Muscle layer of colon (tissue), 2 donors: ENCODE results near the gene KRT6A.
"Not testable (repeated sequence)": the region's sequence is repeated elsewhere in the genome, so short reads cannot be mapped to it uniquely, and the experiment has no call there.

Source experiments
- H3K27ac ChIP-seq: one replicate; pipeline ENCODE4 v1.7.0; 2013; ENCODE audit warnings: low read depth, mild to moderate bottlenecking, low read length, moderate library complexity
- H3K27me3 ChIP-seq, 2 donors: one replicate each; pipeline ENCODE4 v1.7.0; 2013; ENCODE audit warnings: low read length in 2 of 2, mild to moderate bottlenecking in 2 of 2; ENCODE audit not compliant: insufficient read depth in 2 of 2, control insufficient read depth in 1 of 2
- H3K36me3 ChIP-seq: one replicate; pipeline ENCODE4 v1.7.0; 2013; ENCODE audit warnings: mild to moderate bottlenecking, low read length; ENCODE audit not compliant: insufficient read depth
- H3K4me1 ChIP-seq: one replicate; pipeline ENCODE4 v1.7.0; 2013; ENCODE audit warnings: mild to moderate bottlenecking, low read length; ENCODE audit not compliant: insufficient read depth
- H3K4me3 ChIP-seq, 2 donors: one replicate each; pipeline ENCODE4 v1.7.0; 2013; ENCODE audit warnings: low read length in 2 of 2, low read depth in 1 of 2, mild to moderate bottlenecking in 1 of 2, moderate library complexity in 1 of 2
- H3K9ac ChIP-seq: one replicate; pipeline ENCODE4 v1.7.0; 2013; ENCODE audit warnings: low read length
- H3K9me3 ChIP-seq: one replicate; pipeline ENCODE4 v1.7.0; 2013; ENCODE audit warnings: mild to moderate bottlenecking, low read length
- donor health status: abdominal sarcoma.
- donor health status: Adenocarcinoma of cecum.

KRT6A gene

DNA sequence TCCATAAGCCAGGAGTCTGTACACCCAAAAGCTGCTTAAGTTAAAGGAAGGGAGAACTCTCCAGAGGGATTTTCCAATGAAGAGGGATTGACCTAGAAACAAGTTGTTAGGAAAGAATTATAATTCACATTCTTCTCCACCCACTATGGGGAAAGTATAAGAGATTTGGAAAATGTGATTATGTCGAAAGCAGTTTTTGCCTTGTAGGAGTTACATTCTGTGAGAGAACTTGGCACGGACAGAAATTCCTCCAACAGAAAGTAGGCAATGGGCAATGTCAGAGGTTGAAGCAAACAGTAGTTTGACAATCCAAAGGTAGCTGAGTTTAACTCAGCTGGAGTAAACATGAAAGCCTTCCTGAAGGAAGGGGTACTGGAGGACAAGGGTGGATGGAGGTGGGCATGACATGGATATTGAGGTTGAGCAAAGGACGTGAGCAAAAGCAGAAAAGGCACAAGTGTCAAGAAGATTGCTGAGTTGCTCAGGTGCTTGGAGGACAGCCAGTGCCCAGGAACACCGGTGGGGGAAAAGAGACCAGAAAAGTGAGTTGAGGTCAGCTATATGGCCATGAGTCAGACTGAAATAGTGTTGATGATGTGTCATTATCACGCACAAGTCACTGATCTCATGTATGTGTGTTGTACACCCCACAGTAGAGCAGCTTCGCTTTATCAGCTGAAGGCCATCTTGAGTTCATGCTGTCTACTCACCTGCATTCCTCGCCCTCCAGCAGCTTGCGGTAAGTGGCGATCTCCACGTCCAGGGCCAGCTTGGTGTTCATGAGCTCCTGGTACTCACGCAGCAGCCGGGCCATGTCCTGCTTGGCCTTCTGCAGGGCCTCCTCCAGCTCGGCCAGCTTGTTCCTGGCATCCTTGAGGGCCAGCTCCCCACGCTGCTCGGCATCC lies 23.1 kb upstream of the KRT6A start:
- H3K4me1 ChIP-seq: peaks cover 13% of the 10 kb centered on the region
- no peaks in the 10 kb centered on the region for H3K36me3 ChIP-seq
- no peak overlapping the region for H3K9ac ChIP-seq
- H3K27me3 ChIP-seq: no peaks in the 10 kb centered on the region
- H3K9me3 ChIP-seq: no peaks in the 10 kb centered on the region
- H3K27ac ChIP-seq: no peak overlapping the region
- H3K4me3 ChIP-seq: no peak overlapping the region

DNA sequence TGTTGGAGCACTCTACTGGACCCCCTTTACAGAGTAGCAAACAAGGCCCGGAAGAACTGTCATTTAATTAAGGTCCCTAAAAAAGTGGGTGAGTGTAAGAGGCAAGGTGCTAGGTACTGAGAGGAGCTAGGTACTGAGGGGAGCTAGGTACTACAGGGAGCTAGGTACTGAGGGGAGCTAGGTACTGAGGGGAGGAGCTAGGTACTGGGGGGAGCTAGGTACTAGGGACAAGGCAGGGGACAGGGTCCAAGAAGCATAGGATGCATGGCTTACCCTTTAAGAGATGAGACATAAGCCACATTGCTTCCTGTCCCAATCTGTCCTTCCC lies 22.2 kb upstream of the KRT6A start:
- H3K9me3 ChIP-seq: no peaks in the 10 kb centered on the region
- no peak overlapping the region for H3K4me3 ChIP-seq
- no peaks in the 10 kb centered on the region for H3K27me3 ChIP-seq
- H3K27ac ChIP-seq: no peak overlapping the region
- no peak overlapping the region for H3K9ac ChIP-seq
- H3K4me1 ChIP-seq: peaks cover 6% of the 10 kb centered on the region
- no peaks in the 10 kb centered on the region for H3K36me3 ChIP-seq

- no peaks in the 10 kb centered on the region for H3K27me3 ChIP-seq
- no peak overlapping the region for H3K27ac ChIP-seq
- H3K4me3 ChIP-seq: no peak overlapping the region
- peaks cover 6% of the 10 kb centered on the region for H3K4me1 ChIP-seq
- no peak overlapping the region for H3K9ac ChIP-seq
- H3K36me3 ChIP-seq: no peaks in the 10 kb centered on the region
- H3K9me3 ChIP-seq: no peaks in the 10 kb centered on the region
Observed at GRCh38 chr12:52514471-52515318, 21.6 kb upstream of the KRT6A start.

- H3K9me3 ChIP-seq: no peaks in the 10 kb centered on the region
- no peak overlapping the region for H3K9ac ChIP-seq
- H3K4me3 ChIP-seq: no peak overlapping the region
- H3K27ac ChIP-seq: no peak overlapping the region
- H3K4me1 ChIP-seq: peaks cover 6% of the 10 kb centered on the region
- no peaks in the 10 kb centered on the region for H3K36me3 ChIP-seq
- H3K27me3 ChIP-seq: no peaks in the 10 kb centered on the region
Observed at GRCh38 chr12:52513736-52514135, 20.7 kb upstream of the KRT6A start.

GRCh38 chr12:52508211-52508610 lies 15.2 kb upstream of the KRT6A start:
- no peaks in the 10 kb centered on the region for H3K4me1 ChIP-seq
- H3K4me3 ChIP-seq: no peak overlapping the region
- no peaks in the 10 kb centered on the region for H3K27me3 ChIP-seq
- no peak overlapping the region for H3K27ac ChIP-seq
- no peak overlapping the region for H3K9ac ChIP-seq
- H3K36me3 ChIP-seq: no peaks in the 10 kb centered on the region
- H3K9me3 ChIP-seq: no peaks in the 10 kb centered on the region

DNA sequence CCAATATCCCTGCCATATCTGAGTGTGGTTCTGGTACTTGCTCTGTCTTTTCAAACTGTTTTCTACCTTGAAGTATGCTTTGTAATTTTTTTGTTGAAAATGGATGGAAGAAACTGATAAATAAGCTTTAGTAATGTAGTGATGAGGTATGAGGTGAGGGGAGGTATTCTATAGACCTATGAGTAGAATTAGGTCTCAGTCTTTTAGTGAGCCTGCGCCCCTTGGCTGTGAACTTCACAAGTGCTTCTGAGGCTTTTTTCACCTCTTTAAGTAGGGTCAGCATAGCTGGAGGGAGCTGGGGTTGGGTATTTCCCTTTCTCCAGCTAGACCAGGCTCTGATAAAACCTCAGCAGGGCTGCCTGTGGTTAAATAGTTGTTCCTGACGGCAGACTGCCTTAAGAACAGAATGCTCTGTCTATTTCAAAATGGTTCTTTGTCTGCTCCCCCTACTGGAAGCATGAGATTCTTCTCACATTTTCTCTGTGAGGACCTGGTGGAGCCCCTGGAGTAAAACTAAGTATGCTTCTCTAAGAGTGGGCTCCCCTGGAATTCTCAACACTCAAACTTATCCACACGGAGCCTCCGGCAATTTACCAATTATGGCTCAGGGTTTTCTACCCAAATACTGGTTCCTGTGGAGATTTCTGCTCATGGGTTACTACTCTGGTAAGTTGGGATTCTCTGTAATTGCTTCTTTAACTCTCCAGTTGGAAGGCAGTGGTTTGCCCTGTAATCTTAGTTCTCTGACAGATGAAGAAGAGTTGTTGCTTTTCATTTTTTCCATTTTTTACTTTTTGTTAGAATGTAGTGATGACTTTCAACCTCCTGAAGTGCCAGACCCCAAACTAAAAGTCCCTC lies 14.0 kb upstream of the KRT6A start:
- H3K4me1 ChIP-seq: no peaks in the 10 kb centered on the region
- no peaks in the 10 kb centered on the region for H3K36me3 ChIP-seq
- no peak overlapping the region for H3K9ac ChIP-seq
- no peaks in the 10 kb centered on the region for H3K27me3 ChIP-seq
- H3K9me3 ChIP-seq: no peaks in the 10 kb centered on the region
- H3K4me3 ChIP-seq: no peak overlapping the region
- no peak overlapping the region for H3K27ac ChIP-seq

DNA sequence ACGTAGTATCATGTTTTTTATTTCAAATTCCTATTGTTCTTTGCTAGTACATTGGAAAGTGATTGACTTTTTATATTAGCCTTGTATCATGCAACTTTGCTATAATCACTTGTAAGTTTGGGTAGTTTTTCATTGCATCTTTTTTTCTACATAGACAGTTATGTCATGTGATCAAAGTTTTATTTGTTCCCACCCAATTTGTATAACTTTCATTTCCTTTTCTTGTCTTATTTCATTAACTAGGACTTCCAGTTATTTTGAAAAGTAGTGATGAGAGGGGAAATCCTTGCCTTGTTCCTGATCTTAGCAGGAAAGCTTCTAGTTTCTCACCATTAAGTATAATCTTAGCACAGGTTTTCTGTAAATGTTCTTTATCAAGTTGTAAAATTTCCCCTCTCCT lies 9.8 kb upstream of the KRT6A start:
- no peaks in the 10 kb centered on the region for H3K9me3 ChIP-seq
- no peak overlapping the region for H3K27ac ChIP-seq
- H3K9ac ChIP-seq: no peak overlapping the region
- H3K27me3 ChIP-seq: no peaks in the 10 kb centered on the region
- no peaks in the 10 kb centered on the region for H3K4me1 ChIP-seq
- H3K4me3 ChIP-seq: no peak overlapping the region
- no peaks in the 10 kb centered on the region for H3K36me3 ChIP-seq

GRCh38 chr12:52501490-52501889 lies 8.4 kb upstream of the KRT6A start:
- Histone ChIP-seq H3K4me3 (no peak overlapping the region), H3K27me3 (no peaks in the 10 kb centered on the region), H3K9ac (no peak overlapping the region), H3K27ac (no peak overlapping the region), H3K9me3 (no peaks in the 10 kb centered on the region), H3K36me3 (no peaks in the 10 kb centered on the region), H3K4me1 (peaks cover under 1% of the 10 kb centered on the region)

- H3K9me3 ChIP-seq, H3K4me1 ChIP-seq, H3K4me3 ChIP-seq, H3K27me3 ChIP-seq, H3K9ac ChIP-seq, H3K27ac ChIP-seq, H3K36me3 ChIP-seq: not testable (repeated sequence)
Observed at GRCh38 chr12:52500574-52500973, 7.5 kb upstream of the KRT6A start.

- no peak overlapping the region for H3K27ac ChIP-seq
- H3K27me3 ChIP-seq: no peaks in the 10 kb centered on the region
- H3K4me3 ChIP-seq: no peak overlapping the region
- H3K4me1 ChIP-seq: peaks cover 15% of the 10 kb centered on the region
- H3K9me3 ChIP-seq: no peaks in the 10 kb centered on the region
- no peak overlapping the region for H3K9ac ChIP-seq
- H3K36me3 ChIP-seq: no peaks in the 10 kb centered on the region
Observed at GRCh38 chr12:52499806-52500560, 6.9 kb upstream of the KRT6A start.
